HG03135 (cell line): ENCODE results near the gene PCDHGC5.

ENCODE experiments used
- ATAC-seq: cut with Tn5 transposase; IDR thresholded peaks from one replicate; pipeline ENCODE4 v1.9.1; 2021; ENCODE audit warnings: mild to moderate bottlenecking, moderate library complexity; ENCODE audit not compliant: unreplicated experiment

Gene PCDHGC5

DNA sequence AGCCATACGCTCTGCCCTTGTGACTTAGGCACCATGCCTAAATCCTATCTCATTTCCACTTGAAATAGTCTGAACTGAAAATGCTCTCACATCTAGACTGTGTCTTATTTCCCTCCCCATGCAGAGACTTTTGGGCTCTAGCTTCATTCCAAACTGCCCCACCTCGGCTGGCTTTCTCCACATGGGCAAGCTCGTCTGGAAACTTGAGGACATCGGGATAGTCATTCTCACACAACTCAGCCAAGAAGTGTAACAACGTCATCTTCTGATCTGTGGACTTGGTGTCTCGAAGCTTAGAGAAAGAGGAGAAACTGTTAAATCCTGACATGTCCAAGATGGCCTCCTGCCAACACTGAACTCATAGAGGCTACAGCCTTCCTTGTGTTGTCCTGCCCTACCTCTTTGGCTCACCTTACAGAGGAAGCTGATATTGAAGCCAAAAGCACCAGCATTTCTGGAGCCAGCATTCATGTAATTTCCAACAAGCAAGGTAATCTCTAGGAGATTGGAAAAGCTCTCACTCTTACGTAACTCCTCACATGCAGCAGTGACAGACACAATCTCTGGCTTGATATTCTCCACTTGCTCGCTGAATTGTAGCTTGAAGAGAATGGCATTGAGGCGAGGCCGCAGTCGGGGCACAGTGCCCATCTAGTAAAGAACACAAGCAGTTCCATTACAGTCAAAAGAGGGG lies 39.6 kb downstream of the PCDHGC5 start:
- ATAC-seq, result no peak

GRCh38 chr5:141529002-141529401 lies 40.1 kb downstream of the PCDHGC5 start:
- no peak for ATAC-seq

DNA sequence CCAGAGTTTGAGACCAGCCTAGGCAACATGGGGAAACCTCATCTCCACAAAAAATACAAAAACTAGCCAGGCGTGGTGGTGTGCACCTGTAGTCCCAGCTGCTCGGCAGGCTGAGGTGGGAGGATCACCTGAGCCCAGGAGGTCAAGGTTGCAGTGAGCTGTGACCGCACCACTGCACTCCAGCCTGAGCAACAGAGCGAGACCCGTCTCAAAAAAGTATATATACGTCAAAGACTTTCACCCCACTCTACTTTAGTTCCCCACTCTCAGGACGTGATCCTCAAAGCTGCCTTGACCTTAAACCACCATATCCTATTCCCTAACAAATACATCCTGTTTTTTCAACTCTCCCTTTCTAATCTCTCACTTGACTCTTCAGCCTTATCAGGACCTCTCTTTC lies 41.0 kb downstream of the PCDHGC5 start:
- no peak for ATAC-seq

GRCh38 chr5:141532726-141533125 lies 43.8 kb downstream of the PCDHGC5 start:
- ATAC-seq, result no peak

DNA sequence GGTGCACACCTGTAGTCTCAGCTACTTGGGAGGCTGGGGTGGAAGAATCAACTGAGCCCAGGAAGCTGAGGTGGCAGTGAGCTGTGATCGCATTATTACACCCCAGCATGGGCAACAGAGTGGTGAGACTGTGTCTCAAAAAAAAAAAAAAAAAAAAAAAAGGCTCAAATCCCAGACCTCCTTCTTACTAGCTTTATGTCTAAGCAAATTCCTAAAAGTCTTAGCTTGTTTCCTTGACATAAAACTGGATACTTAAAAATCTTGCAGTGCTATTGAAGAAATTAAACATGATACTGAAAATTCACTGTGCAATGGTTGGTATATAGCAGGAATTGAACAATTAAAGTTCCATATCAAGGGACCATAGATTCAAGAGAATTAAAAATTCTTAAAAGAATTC lies 45.0 kb downstream of the PCDHGC5 start:
- ATAC-seq, result no peak

- no peak for ATAC-seq
Measured at GRCh38 chr5:141534492-141535213, 45.8 kb downstream of the PCDHGC5 start.
